Activated CD4-positive, alpha-beta memory T cell treated with anti-CD3 and anti-CD28 coated beads for 36 hours (primary cell): ENCODE data around the gene GATAD2B. TPM values are rescaled to one million over a fixed set of nuclear protein-coding genes. Genes with fewer than 3 reads are reported as not detected.

Experiments used
- CTCF ChIA-PET: fragments of 350-600 bp; sonication (Branson Sonifier 250); formaldehyde crosslinking; loops from one replicate; lab custom pipeline; 2021; ENCODE audit warnings: antibody characterized with exemption, inconsistent platforms; lab: Charles Lee
- POLR2A ChIA-PET: fragments of 350-600 bp; sonication (Branson Sonifier 250); formaldehyde crosslinking; loops from one replicate; lab custom pipeline; 2021; ENCODE audit warnings: antibody characterized with exemption; lab: Charles Lee
- DNase-seq: peaks from one replicate; pipeline ENCODE4 v3.0.0-alpha.2; 2020
- H3K27ac Mint-ChIP-seq: one replicate; pipeline ENCODE4 v1.8.0; 2021; ENCODE audit warnings: mixed read lengths
- H3K27me3 Mint-ChIP-seq: one replicate; pipeline ENCODE4 v1.8.0; 2021; ENCODE audit warnings: mixed read lengths
- H3K36me3 Mint-ChIP-seq: one replicate; pipeline ENCODE4 v1.8.0; 2021; ENCODE audit warnings: mixed read lengths
- H3K4me1 Mint-ChIP-seq: one replicate; pipeline ENCODE4 v1.8.0; 2021; ENCODE audit warnings: low read depth, mixed read lengths
- H3K4me3 Mint-ChIP-seq: one replicate; pipeline ENCODE4 v1.8.0; 2021; ENCODE audit warnings: mild to moderate bottlenecking, mixed read lengths
- H3K9me3 Mint-ChIP-seq: one replicate; pipeline ENCODE4 v1.8.0; 2021; ENCODE audit warnings: mixed read lengths
- intact Hi-C: fragments of 100-400 bp; cut with micrococcal nuclease; formaldehyde crosslinking; loops from one replicate; pipeline ENCODE4 v1.15.1; 2023
- total RNA-seq, 2 experiments: library from RNA; stranded (reverse); gene quantifications; one replicate each; pipeline ENCODE4 v1.2.3, GENCODE V29; 2021

Gene GATAD2B
- total RNA-seq, 2 experiments from 2014 or later, result 66.4 to 67.9 TPM

DNA sequence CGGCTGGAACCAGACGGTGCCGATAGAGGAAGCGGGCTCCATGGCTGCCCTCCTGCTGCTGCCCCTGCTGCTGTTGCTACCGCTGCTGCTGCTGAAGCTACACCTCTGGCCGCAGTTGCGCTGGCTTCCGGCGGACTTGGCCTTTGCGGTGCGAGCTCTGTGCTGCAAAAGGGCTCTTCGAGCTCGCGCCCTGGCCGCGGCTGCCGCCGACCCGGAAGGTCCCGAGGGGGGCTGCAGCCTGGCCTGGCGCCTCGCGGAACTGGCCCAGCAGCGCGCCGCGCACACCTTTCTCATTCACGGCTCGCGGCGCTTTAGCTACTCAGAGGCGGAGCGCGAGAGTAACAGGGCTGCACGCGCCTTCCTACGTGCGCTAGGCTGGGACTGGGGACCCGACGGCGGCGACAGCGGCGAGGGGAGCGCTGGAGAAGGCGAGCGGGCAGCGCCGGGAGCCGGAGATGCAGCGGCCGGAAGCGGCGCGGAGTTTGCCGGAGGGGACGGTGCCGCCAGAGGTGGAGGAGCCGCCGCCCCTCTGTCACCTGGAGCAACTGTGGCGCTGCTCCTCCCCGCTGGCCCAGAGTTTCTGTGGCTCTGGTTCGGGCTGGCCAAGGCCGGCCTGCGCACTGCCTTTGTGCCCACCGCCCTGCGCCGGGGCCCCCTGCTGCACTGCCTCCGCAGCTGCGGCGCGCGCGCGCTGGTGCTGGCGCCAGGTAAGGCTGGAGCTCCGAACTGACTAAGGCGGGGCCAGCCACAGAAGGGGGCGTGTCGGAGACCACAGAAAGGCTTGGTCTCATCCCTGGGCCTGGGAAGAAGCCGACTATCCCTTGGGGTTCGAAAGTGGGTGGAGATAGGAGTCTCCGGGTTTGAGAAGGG, 147.1 kb downstream of the GATAD2B start:
- POLR2A ChIA-PET, result interaction anchor here (0.6 to 1.5 kb wide), 5 partner anchors 12 to 171 kb away, joined by 3 to 4 read pairs (median 4); partner anchors contain the start of genes DENND4B and INTS3
- peak overlapping the region; percentile 42 for H3K27ac Mint-ChIP-seq
- peaks cover 12% of the 10 kb centered on the region for H3K4me1 Mint-ChIP-seq
- H3K27me3 Mint-ChIP-seq, result no peaks in the 10 kb centered on the region
- H3K4me3 Mint-ChIP-seq, result peak overlapping the region; percentile 75
- peaks cover 3% of the 10 kb centered on the region for H3K36me3 Mint-ChIP-seq
- DNase-seq, result peak; percentile 72
- no peaks in the 10 kb centered on the region for H3K9me3 Mint-ChIP-seq
- CTCF ChIA-PET, result interaction anchor here (0.6 to 2.2 kb wide), 8 partner anchors 11 to 265 kb away, joined by 3 to 9 read pairs (median 4); partner anchors contain the start of gene RAB13
- intact Hi-C loops, result loop anchor here (2.0 to 5.0 kb wide), 2 partner anchors 48 to 97 kb away; partner anchors contain the start of genes INTS3 and NPR1

DNA sequence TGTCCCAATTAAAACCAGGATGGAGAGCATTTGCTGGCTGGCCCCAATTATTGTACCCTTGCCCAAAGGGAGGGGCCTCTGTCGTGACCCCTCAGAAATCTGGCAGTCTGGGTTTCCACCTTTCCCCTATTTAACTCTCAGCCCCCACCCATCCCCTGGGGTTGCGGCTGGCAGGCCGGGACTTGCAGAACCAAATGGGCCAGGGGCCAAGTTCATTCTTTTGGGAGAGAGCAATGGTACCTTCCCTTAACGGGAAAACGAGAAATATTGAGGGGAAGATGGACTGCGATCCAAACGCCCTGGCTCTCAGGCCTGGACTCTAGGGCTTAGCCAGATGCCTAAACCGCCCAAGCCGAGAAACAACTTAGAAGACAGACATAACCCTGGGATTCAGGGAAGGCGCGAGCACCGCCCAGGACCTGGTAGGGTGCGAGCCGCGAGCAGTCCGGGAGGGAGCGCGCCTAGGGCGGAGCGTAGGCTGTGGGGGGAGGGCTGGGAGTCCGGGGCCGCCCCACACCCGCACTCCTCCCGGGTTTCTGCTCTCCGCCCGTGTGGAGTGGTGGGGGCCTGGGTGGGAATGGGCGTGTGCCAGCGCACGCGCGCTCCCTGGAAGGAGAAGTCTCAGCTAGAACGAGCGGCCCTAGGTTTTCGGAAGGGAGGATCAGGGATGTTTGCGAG, 147.9 kb downstream of the GATAD2B start, which contains the start of gene SLC27A3:
Gene SLC27A3 (plus strand): TSS at position 628 of the 678 bp plus-strand sequence. CDS start 91 bp downstream, outside the sequence.
- POLR2A ChIA-PET, result interaction anchor here (0.6 to 1.5 kb wide), 4 partner anchors 12 to 172 kb away, joined by 3 to 4 read pairs (median 4); partner anchors contain the start of gene DENND4B
- no peak for DNase-seq
- H3K4me3 Mint-ChIP-seq, result peak within 1 kb of the TSS; percentile 75
- H3K27ac Mint-ChIP-seq, result peak within 1 kb of the TSS; percentile 42
- CTCF ChIA-PET, result interaction anchor here (0.6 to 2.2 kb wide), 7 partner anchors 10 to 264 kb away, joined by 3 to 9 read pairs (median 4); partner anchors contain the start of gene RAB13
- H3K27me3 Mint-ChIP-seq, result no peaks in the 10 kb centered on the region
- peaks cover 12% of the 10 kb centered on the region for H3K4me1 Mint-ChIP-seq
- intact Hi-C loops, result loop anchor here (2.0 to 5.0 kb wide), 2 partner anchors 48 to 96 kb away; partner anchors contain the start of genes INTS3 and NPR1
- peaks cover 3% of the 10 kb centered on the region for H3K36me3 Mint-ChIP-seq
- no peaks in the 10 kb centered on the region for H3K9me3 Mint-ChIP-seq

DNA sequence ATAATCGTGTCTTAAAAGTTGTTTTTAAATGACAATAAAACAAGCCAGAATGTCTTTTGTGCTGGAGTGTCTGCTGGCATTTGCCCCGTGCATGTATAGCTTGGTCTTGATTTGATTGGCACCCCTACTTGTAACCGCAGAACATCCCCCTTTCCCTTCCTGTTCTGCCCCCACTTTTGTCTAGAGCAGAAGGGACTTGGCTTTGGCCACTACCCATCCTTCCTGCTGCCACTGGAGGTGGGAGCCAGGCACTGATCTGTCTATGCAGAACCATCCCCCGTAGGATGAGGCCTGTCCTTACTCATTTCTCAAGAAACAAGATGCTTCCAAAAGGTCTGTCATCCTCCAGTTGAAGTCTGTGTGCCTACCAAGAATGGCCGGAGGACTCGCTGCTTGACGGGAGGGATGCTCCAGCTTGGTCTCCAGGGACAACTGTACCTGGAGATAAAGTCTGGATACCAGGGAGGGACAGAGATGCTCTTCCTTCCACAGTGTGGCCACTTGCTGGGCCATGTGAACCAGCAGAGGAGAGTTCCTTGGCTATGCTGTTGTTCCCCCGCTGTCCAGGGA, 148.7 kb downstream of the GATAD2B start:
- ChIA-PET CTCF (no interaction called here), POLR2A (no interaction called here)
- peaks cover 3% of the 10 kb centered on the region for H3K36me3 Mint-ChIP-seq
- intact Hi-C loops, result loop anchor here (2.0 kb wide), 1 partner anchor 95 kb away; the partner anchor contains the start of gene NPR1
- no peak overlapping the region for H3K4me3 Mint-ChIP-seq
- no peaks in the 10 kb centered on the region for H3K27me3 Mint-ChIP-seq
- no peak for DNase-seq
- peaks cover 12% of the 10 kb centered on the region for H3K4me1 Mint-ChIP-seq
- no peak overlapping the region for H3K27ac Mint-ChIP-seq
- H3K9me3 Mint-ChIP-seq, result no peaks in the 10 kb centered on the region

DNA sequence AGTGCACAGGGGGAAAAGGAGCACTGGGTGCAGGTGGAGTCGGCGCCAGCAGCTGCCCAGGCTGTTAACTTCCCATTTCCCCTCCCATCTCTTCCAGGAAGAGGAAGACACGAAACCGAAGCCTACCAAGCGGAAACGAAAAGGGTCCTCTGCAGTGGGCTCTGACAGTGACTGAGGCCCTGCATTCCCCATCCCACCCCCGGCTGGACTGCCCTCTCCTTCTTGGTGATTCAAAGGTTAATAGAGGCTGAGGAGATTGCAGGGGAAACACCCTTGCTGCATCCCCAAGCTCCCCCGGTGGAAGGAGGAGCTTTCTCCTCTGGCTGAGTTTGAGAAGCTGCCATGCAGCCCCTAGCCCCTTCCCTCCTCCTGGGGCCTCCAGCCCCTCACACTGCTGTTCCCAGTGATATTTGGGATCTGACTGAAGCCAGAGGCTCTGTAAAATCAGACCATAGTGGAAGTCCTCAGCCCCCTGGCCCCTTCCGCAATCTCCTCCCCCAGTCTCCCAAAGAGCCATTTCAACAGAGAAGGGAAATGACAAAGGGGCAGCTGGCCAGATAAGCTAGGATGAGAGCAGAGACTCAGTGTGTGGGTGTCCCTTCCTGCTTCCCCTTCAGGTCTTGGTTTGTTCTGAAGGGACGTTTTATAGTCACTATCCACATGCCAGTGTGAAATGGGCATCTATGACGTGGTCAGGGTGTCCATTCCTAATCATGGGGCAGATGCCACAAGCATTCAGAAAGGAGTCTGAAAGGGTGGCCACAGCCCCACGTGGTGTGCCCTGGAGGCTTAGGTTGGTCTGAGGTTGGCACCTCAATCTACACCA, 149.5 kb downstream of the GATAD2B start:
- no peak for DNase-seq
- Mint-ChIP-seq H3K36me3 (peaks cover 9% of the 10 kb centered on the region), H3K4me3 (no peak overlapping the region), H3K27me3 (no peaks in the 10 kb centered on the region), H3K27ac (no peak overlapping the region), H3K4me1 (peaks cover 12% of the 10 kb centered on the region), H3K9me3 (no peaks in the 10 kb centered on the region)
- CTCF ChIA-PET, result interaction anchor here (0.7 to 1.6 kb wide), 2 partner anchors 24 kb away, joined by 3 to 4 read pairs; no protein-coding TSS in a partner anchor
- POLR2A ChIA-PET, result no interaction called here
- intact Hi-C loops, result no loop called here

DNA sequence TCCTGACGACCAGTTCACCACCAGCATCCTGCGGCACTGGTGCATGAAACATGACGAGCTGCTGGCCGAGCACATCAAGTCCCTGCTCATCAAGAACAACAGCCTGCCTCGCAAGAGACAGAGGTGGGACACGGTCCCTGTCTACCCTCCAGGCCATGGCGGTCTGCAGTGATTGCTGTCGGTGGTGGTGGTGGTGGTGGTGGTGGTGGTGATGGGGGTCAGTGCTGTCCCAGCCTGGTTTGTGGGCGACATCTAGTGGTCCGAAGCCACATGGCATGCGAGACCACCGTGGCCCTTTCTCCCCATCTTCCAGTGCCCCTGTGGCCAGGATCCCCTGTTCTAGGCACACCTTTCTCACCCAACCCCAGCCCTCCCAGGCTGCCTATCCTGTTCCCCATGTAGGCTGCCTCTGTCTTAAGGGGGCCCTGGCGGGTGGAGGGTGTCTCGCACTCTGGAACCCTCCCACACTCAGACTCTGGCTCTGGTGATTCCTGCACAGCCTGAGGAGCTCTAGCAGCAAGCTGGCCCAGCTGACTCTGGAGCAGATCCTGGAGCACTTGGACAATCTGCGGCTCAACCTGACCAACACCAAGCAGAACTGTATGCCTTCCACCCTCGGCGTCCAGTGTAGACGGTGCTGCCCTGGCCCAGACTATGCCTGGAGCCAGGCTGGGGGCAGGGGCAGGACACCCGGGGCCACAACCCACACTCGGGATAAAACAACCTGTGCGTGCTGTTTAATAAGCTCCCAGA, 150.8 kb downstream of the GATAD2B start:
- no peak for DNase-seq
- intact Hi-C loops, result no loop called here
- Mint-ChIP-seq H3K36me3 (peaks cover 19% of the 10 kb centered on the region), H3K4me1 (peaks cover 12% of the 10 kb centered on the region), H3K27ac (no peak overlapping the region), H3K27me3 (no peaks in the 10 kb centered on the region), H3K4me3 (no peak overlapping the region), H3K9me3 (no peaks in the 10 kb centered on the region)
- CTCF ChIA-PET, result interaction anchor here (1.6 kb wide), 1 partner anchor 22 kb away, joined by 4 read pairs; no protein-coding TSS in a partner anchor
- POLR2A ChIA-PET, result no interaction called here

DNA sequence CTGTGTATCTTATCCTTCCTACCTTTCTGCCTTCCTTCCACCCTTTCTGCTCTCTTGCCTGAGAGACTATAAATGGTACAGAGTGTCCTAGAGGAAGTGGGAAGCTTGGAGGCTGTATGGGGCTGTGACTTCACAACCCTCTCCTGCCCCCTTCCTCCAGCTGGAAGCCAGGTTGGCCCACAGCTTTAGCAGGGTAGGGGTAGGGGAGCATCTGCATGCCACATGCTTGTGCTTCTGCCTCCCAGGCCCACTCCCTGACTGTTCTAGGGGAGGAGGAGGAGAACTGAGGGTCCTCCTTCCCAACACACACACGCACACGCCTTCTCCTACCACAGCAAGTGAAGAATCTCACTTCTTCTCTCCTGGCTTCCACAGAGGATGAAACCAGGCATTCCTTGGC, 151.5 kb downstream of the GATAD2B start:
- CTCF ChIA-PET, result interaction anchor here (0.6 to 0.8 kb wide), 2 partner anchors 24 to 190 kb away, joined by 3 read pairs; no protein-coding TSS in a partner anchor
- no peak overlapping the region for H3K27ac Mint-ChIP-seq
- no peak overlapping the region for H3K4me3 Mint-ChIP-seq
- peaks cover 21% of the 10 kb centered on the region for H3K36me3 Mint-ChIP-seq
- H3K4me1 Mint-ChIP-seq, result peaks cover 5% of the 10 kb centered on the region
- POLR2A ChIA-PET, result no interaction called here
- intact Hi-C loops, result no loop called here
- no peak for DNase-seq
- H3K27me3 Mint-ChIP-seq, result no peaks in the 10 kb centered on the region
- H3K9me3 Mint-ChIP-seq, result no peaks in the 10 kb centered on the region

DNA sequence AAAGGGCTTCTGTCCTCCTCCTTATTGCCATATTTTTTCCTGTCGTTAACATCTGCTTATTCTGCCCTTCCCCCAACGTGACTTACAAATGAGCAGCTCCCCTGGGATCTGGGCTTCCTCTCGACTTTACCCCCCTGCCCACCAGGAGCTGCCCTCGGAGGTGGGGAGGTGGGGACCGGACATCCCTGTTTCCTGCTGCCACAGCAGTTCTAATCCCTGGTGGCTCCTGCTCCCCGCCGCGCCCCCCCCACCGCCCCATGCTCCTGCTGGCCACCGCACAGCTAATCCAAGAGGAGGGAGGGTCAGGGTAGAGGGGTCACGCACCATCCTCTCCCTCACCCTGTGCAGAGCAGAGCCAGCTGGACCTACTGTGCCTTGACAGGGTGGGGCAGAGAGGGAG, 152.0 kb downstream of the GATAD2B start:
- no peaks in the 10 kb centered on the region for H3K9me3 Mint-ChIP-seq
- peaks cover 3% of the 10 kb centered on the region for H3K4me1 Mint-ChIP-seq
- intact Hi-C loops, result no loop called here
- no peaks in the 10 kb centered on the region for H3K27me3 Mint-ChIP-seq
- ChIA-PET CTCF (interaction anchor here (0.6 to 0.8 kb wide), 2 partner anchors 23 to 189 kb away, joined by 3 read pairs; no protein-coding TSS in a partner anchor), POLR2A (no interaction called here)
- no peak for DNase-seq
- H3K36me3 Mint-ChIP-seq, result peaks cover 25% of the 10 kb centered on the region
- H3K27ac Mint-ChIP-seq, result no peak overlapping the region
- no peak overlapping the region for H3K4me3 Mint-ChIP-seq

DNA sequence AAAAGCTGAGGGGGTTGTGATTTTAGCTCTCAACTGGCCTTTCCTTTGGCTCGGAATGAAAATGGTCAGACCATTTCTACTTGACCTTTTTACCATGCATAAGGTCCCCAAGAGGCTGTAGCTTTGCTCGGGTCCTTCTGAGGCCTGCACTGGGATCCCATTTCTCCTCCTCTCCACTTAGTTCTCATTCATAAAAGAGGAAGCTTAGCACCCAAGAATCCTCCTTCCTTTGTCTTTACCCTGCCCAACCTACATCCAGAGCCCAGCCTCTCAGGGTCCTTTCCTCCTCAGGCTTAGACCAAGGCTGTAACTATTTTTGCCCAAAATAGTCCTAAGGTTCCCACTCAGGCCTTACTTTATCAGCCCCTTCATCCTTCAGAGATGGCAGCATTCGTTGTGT, 153.6 kb downstream of the GATAD2B start:
- Mint-ChIP-seq H3K4me1 (no peaks in the 10 kb centered on the region), H3K27ac (no peak overlapping the region), H3K27me3 (no peaks in the 10 kb centered on the region), H3K4me3 (no peak overlapping the region), H3K36me3 (peaks cover 31% of the 10 kb centered on the region), H3K9me3 (no peaks in the 10 kb centered on the region)
- intact Hi-C loops, result no loop called here
- DNase-seq, result no peak
- POLR2A ChIA-PET, result no interaction called here
- CTCF ChIA-PET, result interaction anchor here (1.2 kb wide), 1 partner anchor 97 kb away, joined by 4 read pairs; no protein-coding TSS in a partner anchor

DNA sequence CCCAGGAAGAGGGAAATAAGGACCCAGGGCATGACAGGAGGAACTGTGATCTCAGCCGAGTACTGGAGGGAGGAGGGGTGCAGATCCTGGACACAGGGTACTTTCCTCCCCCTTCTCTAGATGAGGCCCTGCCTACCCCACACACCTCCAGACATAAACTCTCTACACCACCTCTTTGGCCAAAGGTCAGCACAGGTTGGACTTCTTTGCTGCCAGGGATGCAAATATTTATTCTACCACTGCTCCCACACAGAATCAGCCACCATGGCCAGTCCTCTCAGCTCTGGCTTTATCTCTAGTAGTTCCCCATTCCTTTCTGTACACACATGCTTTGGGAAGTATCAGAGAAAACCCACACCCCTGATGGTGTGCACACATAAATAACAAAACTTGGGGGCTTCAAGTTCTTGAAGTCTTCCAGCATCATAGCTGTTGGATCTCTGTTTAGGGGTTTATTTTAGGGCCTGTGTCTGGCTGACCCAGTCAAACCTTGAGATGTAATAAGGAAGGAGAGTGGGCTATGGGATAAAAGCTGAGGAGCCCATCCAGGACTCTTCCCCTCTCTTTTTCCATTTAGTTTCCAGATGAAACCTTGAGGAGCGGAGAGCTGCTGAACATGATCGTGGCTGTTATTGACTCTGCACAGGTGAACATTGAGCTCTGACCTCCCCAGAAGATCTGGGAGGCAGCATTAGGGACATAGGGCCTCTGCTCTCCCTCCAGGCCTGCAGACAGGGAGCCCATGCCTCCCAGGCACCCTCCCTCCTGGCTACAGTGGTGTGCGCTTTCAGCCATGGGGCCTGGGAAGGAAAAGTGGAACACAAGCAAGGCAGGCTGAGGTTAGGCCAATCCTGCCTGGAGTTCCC, 154.2 kb downstream of the GATAD2B start:
- no peak for DNase-seq
- H3K9me3 Mint-ChIP-seq, result no peaks in the 10 kb centered on the region
- H3K4me3 Mint-ChIP-seq, result no peak overlapping the region
- H3K27ac Mint-ChIP-seq, result no peak overlapping the region
- ChIA-PET CTCF (interaction anchor here (1.2 kb wide), 1 partner anchor 96 kb away, joined by 4 read pairs; no protein-coding TSS in a partner anchor), POLR2A (interaction anchor here (0.5 kb wide), 1 partner anchor 96 kb away, joined by 3 read pairs; no protein-coding TSS in a partner anchor)
- H3K36me3 Mint-ChIP-seq, result peaks cover 31% of the 10 kb centered on the region
- H3K27me3 Mint-ChIP-seq, result no peaks in the 10 kb centered on the region
- intact Hi-C loops, result no loop called here
- H3K4me1 Mint-ChIP-seq, result no peaks in the 10 kb centered on the region
